GM10266 (cell line): ENCODE measurements around the gene MELTF.

ENCODE experiments used
- DNase-seq: peaks from one replicate; pipeline ENCODE4 v3.0.0; 2012; ENCODE audit errors: extremely low spot score
- TF ChIP-seq, protein P1 (sequence below): IDR thresholded peaks from 2 replicates; pipeline ENCODE4 v1.5.1; 2012; ENCODE audit warnings: mild to moderate bottlenecking, low read depth; ENCODE audit not compliant: control insufficient read depth, insufficient read depth; ENCODE audit errors: missing control alignments

MELTF gene

DNA sequence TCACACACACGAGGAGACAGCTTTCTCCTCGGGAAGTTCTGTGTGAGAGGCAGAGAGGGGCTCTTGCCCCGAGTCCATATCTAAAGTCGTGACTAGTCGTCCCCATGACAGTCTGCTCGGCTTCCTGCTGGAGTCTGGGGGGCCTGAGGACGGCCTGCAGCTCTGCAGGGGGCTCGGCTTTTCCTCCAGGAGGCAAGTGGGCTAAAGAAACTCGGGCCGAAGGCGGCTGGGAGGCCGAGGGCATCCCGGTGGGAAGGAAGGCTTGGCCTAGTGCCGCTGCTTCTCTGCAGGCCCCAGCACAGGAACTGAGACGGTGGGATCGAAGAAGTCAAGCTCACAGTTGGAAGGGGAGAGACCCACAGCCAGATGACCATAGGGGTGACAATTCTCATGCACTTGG, 35.6 kb downstream of the MELTF start:
- TF ChIP-seq, protein P1, sequence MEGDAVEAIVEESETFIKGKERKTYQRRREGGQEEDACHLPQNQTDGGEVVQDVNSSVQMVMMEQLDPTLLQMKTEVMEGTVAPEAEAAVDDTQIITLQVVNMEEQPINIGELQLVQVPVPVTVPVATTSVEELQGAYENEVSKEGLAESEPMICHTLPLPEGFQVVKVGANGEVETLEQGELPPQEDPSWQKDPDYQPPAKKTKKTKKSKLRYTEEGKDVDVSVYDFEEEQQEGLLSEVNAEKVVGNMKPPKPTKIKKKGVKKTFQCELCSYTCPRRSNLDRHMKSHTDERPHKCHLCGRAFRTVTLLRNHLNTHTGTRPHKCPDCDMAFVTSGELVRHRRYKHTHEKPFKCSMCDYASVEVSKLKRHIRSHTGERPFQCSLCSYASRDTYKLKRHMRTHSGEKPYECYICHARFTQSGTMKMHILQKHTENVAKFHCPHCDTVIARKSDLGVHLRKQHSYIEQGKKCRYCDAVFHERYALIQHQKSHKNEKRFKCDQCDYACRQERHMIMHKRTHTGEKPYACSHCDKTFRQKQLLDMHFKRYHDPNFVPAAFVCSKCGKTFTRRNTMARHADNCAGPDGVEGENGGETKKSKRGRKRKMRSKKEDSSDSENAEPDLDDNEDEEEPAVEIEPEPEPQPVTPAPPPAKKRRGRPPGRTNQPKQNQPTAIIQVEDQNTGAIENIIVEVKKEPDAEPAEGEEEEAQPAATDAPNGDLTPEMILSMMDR: no peak
- DNase-seq: no peak

DNA sequence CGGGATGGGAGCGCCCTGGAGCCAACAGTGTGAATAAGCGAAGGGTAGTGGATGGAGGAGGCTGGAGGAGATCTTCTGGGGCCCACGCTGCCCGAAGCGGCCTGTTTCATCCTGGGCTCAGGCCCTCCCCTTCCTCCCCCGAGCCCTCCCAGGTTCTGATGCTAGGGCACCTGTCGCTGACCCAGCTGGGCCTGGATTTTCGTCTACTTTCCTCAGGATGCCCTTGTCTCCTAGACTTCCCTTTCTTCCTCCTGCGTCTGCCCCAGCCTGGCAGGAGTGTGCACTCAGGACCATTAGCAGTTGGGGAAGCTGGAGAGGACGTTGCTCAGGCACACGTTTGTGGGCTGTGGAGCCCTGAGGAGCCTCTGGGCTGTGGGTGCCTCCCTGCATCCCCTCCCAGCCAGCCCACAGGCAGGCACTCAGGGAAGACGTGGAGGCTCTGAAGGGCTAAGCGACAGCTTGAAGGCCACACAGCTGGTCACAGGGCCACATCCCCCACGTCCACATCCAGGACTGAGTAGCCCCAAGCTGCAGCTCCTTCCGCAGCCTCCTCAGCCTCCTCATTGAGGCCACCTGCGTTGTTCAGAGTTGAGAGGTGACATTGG, 37.1 kb downstream of the MELTF start:
- no peak for DNase-seq
- TF ChIP-seq, protein P1: no peak

DNA sequence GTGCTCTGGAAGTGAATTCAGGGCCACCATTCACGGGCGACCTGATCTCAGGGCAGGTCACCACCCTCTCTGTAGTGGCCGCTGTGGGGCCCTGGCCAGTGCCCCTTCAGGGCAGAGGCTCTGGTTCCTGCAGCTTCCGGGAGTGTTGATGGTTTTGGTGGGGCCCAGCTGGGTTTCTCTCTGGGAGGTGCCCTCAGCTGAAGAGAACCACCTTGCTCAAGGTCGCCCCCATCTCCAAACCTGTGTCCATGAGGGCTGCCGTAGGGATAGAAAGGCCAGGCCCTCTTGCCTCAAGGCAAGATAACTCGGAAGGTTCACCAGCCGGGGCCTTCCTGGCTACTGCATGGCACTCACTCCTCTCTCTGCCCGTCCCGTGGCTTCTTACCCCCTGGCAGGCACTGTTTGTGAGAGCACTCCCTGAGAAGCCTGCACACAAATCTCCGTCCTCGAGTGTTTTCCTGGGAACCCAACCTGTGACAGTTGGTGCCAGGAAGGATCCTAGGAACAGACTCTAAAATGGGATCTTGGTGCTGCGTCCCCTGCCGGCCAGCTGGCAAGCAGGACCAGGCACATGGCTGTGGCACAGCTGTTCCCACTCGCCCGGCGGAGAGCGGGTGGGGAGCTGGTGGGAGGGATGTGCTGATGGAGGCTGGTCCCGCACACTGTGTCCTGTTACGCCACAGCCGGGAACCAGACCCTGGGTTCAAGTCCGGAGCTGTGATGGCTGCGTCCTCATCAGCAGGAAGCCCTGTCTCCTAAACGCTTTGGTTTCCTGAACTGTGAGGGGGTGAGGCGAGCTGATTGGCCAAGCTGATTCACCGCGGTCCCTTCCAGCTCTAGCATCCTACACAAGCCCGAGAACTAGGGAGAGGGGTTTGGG, 37.8 kb downstream of the MELTF start:
- TF ChIP-seq, protein P1: no peak
- no peak for DNase-seq

DNA sequence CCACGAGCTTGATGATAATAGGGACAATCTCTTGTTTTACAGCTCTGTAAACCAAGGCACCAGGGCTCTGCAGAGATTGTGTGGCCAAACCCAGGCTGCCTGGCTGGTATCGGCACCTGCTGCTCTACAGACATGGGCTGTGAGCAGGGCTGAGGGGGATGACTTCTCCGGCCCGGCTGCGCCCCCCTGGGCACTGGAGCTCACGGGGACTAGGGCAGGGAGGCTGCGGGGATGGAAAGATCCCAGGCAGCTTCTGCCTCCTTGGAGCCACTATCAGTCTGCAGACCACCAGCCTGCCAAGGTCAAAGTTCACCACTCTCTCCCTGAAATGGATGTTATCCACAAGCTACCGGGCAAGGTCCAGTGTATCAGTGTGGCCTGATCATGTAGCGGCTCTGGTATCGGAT, 39.0 kb downstream of the MELTF start:
- TF ChIP-seq, protein P1: no peak
- DNase-seq: no peak

DNA sequence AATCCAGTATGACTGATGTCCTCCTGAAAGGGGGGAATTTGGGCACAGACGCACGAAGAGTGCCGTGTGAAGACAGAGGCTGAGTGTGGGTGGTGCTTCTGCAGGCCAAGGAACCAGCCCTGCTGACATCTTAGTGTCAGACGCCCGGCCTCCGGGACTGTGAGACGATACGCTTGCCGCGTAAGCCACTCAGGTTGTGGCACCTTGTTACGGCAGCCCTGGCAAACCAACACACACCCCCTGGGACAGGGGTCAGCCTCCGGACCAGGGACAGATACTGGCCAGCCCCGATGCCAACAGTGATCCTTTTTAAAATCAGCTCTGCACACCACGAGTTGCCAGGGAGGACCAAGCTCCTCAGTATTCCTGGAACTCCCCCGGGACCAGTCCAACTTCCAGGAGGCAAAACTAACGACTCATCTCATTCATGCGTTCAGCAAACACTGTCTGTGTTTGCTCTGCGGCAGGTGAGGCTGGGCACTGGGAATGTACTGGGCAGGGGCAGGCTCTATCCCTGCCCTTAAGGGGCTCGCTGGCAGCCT, 39.8 kb downstream of the MELTF start:
- TF ChIP-seq, protein P1: no peak
- DNase-seq: no peak

DNA sequence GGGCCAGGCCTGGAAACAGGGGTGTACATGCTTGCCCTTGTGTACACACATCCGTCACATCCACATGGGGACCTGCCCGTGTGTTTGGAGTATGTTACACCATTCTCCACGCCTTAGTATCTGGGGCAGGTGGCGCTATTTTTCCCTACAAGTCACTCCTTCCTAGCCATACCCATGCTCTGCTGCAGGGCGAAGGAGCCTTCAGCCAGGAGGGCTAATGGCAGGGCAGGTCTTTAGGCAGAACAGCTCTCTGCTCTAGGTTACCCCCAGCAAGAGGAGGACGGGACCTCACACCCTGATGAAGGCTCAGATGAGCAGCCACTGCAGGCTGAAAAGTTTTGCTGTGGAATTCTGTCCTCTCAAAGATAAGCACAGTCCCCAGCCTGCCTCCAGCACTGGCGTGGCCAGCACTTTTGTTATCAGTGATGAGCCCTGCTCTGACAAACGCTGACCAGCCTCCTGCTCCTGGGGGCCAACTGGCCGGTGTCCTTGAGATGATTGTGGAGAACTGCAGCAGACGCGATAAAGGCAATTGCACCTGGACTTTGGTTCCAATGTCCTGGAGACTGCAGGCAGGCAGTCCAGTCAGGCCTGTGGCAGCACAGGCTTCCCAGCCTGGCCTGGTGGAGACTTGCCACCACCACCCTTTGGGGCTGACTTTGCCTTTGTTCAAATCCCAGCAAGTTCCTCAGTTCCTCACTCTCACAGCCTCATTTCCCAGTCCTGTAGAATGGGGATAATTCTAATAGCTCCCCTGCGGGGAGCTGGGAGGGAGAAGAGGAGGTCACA, 41.2 kb downstream of the MELTF start:
- TF ChIP-seq, protein P1: no peak
- no peak for DNase-seq

DNA sequence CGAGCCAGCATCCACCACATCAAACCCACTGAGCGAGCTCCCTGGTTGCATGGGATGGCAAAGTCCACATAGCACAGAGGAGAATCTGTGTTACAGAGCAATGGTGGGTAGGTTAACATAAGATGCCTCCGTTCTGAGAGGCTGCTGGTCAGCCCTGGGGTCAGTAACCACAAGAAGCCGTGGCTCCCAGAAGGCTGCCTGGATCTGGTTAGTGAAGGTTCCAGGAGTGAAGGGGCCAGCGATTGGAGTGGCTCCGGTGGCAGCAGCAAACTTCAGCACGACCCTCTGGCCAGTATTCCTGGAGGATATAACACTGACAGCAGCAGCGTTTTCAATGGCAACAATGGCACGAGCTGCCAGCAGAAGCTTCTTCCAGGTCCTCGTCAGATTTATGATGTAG, 42.6 kb downstream of the MELTF start:
- TF ChIP-seq, protein P1: no peak
- no peak for DNase-seq
